ENCODE measurements around the gene ATP23. TPM values are rescaled to one million over a fixed set of nuclear protein-coding genes. Genes with fewer than 3 reads are reported as not detected.

The ATP23 gene
- total RNA-seq, 1 experiment from 2014 or later = 6.1 TPM

DNA sequence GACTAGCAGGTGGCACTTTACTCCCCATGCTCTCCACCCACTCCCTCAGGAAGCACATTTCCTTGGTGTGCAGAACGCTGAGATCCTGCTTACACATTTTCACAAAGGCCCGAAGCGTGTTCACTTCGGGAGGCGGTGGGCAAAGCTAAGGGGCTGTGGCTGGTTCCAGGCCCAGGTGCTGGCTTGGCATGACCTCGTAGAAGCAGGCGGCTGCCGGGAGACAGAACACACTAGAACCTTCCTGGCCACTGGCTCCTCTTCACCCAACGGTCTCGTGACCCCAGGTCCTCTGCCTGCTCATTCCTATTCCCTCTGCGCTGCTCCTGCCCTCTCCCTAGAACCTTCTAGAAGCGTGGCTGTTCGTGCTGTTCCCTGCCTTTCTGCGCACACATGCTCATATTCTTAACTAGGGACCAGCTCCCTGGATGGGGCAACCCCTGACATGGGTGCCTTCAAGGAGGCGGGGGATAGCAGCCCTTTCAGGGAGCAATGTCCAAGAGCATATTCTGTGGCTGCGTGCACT is 43.3 kb downstream of the ATP23 start:
- no peak for ATAC-seq
- H3K4me1 Mint-ChIP-seq = no peaks in the 10 kb centered on the region
- H3K27me3 Mint-ChIP-seq (ENCODE audit: low read depth) = peaks cover 4% of the 10 kb centered on the region; the same call in 1 of the 2 replicates
- POLR2A ChIA-PET = no interaction called here
- peaks cover 6% of the 10 kb centered on the region for H3K9me3 Mint-ChIP-seq
- TF ChIP-seq ZNF671 (CRISPR knock-in tag; IDR thresholded peaks at IDR 0.05) = no peak
- TF ChIP-seq, protein P1, sequence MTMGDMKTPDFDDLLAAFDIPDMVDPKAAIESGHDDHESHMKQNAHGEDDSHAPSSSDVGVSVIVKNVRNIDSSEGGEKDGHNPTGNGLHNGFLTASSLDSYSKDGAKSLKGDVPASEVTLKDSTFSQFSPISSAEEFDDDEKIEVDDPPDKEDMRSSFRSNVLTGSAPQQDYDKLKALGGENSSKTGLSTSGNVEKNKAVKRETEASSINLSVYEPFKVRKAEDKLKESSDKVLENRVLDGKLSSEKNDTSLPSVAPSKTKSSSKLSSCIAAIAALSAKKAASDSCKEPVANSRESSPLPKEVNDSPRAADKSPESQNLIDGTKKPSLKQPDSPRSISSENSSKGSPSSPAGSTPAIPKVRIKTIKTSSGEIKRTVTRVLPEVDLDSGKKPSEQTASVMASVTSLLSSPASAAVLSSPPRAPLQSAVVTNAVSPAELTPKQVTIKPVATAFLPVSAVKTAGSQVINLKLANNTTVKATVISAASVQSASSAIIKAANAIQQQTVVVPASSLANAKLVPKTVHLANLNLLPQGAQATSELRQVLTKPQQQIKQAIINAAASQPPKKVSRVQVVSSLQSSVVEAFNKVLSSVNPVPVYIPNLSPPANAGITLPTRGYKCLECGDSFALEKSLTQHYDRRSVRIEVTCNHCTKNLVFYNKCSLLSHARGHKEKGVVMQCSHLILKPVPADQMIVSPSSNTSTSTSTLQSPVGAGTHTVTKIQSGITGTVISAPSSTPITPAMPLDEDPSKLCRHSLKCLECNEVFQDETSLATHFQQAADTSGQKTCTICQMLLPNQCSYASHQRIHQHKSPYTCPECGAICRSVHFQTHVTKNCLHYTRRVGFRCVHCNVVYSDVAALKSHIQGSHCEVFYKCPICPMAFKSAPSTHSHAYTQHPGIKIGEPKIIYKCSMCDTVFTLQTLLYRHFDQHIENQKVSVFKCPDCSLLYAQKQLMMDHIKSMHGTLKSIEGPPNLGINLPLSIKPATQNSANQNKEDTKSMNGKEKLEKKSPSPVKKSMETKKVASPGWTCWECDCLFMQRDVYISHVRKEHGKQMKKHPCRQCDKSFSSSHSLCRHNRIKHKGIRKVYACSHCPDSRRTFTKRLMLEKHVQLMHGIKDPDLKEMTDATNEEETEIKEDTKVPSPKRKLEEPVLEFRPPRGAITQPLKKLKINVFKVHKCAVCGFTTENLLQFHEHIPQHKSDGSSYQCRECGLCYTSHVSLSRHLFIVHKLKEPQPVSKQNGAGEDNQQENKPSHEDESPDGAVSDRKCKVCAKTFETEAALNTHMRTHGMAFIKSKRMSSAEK (CRISPR knock-in tag; IDR thresholded peaks at IDR 0.05; ENCODE audit: borderline replicate concordance) = no peak
- no peak for TF ChIP-seq ZNF396 (CRISPR knock-in tag; IDR thresholded peaks at IDR 0.05; ENCODE audit: borderline replicate concordance)
- no peak for TF ChIP-seq RORB (CRISPR knock-in tag; IDR thresholded peaks at IDR 0.05)
- no peak for TF ChIP-seq CREB1 (CRISPR knock-in tag; IDR thresholded peaks at IDR 0.05)
- no peak for TF ChIP-seq ZNF121 (CRISPR knock-in tag; IDR thresholded peaks at IDR 0.05)
- no peak for TF ChIP-seq ETV6 (CRISPR knock-in tag; IDR thresholded peaks at IDR 0.05)
- TF ChIP-seq, protein P2, sequence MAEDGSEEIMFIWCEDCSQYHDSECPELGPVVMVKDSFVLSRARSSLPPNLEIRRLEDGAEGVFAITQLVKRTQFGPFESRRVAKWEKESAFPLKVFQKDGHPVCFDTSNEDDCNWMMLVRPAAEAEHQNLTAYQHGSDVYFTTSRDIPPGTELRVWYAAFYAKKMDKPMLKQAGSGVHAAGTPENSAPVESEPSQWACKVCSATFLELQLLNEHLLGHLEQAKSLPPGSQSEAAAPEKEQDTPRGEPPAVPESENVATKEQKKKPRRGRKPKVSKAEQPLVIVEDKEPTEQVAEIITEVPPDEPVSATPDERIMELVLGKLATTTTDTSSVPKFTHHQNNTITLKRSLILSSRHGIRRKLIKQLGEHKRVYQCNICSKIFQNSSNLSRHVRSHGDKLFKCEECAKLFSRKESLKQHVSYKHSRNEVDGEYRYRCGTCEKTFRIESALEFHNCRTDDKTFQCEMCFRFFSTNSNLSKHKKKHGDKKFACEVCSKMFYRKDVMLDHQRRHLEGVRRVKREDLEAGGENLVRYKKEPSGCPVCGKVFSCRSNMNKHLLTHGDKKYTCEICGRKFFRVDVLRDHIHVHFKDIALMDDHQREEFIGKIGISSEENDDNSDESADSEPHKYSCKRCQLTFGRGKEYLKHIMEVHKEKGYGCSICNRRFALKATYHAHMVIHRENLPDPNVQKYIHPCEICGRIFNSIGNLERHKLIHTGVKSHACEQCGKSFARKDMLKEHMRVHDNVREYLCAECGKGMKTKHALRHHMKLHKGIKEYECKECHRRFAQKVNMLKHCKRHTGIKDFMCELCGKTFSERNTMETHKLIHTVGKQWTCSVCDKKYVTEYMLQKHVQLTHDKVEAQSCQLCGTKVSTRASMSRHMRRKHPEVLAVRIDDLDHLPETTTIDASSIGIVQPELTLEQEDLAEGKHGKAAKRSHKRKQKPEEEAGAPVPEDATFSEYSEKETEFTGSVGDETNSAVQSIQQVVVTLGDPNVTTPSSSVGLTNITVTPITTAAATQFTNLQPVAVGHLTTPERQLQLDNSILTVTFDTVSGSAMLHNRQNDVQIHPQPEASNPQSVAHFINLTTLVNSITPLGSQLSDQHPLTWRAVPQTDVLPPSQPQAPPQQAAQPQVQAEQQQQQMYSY (CRISPR knock-in tag; IDR thresholded peaks at IDR 0.05) = no peak
- no peak for TF ChIP-seq ZNF232 (CRISPR knock-in tag; IDR thresholded peaks at IDR 0.05)
- no peak for TF ChIP-seq CREM (CRISPR knock-in tag; IDR thresholded peaks at IDR 0.05)
- TF ChIP-seq, protein P3, sequence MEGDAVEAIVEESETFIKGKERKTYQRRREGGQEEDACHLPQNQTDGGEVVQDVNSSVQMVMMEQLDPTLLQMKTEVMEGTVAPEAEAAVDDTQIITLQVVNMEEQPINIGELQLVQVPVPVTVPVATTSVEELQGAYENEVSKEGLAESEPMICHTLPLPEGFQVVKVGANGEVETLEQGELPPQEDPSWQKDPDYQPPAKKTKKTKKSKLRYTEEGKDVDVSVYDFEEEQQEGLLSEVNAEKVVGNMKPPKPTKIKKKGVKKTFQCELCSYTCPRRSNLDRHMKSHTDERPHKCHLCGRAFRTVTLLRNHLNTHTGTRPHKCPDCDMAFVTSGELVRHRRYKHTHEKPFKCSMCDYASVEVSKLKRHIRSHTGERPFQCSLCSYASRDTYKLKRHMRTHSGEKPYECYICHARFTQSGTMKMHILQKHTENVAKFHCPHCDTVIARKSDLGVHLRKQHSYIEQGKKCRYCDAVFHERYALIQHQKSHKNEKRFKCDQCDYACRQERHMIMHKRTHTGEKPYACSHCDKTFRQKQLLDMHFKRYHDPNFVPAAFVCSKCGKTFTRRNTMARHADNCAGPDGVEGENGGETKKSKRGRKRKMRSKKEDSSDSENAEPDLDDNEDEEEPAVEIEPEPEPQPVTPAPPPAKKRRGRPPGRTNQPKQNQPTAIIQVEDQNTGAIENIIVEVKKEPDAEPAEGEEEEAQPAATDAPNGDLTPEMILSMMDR (IDR thresholded peaks at IDR 0.05) = no peak
- TF ChIP-seq, protein P4, sequence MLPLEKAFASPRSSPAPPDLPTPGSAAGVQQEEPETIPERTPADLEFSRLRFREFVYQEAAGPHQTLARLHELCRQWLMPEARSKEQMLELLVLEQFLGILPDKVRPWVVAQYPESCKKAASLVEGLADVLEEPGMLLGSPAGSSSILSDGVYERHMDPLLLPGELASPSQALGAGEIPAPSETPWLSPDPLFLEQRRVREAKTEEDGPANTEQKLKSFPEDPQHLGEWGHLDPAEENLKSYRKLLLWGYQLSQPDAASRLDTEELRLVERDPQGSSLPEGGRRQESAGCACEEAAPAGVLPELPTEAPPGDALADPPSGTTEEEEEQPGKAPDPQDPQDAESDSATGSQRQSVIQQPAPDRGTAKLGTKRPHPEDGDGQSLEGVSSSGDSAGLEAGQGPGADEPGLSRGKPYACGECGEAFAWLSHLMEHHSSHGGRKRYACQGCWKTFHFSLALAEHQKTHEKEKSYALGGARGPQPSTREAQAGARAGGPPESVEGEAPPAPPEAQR (CRISPR knock-in tag; IDR thresholded peaks at IDR 0.05) = no peak
- TF ChIP-seq JAZF1 (CRISPR knock-in tag; IDR thresholded peaks at IDR 0.05) = no peak
- no peak for TF ChIP-seq ATF1 (CRISPR knock-in tag; IDR thresholded peaks at IDR 0.05)
- TF ChIP-seq, protein P5, sequence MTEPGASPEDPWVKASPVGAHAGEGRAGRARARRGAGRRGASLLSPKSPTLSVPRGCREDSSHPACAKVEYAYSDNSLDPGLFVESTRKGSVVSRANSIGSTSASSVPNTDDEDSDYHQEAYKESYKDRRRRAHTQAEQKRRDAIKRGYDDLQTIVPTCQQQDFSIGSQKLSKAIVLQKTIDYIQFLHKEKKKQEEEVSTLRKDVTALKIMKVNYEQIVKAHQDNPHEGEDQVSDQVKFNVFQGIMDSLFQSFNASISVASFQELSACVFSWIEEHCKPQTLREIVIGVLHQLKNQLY (CRISPR knock-in tag; IDR thresholded peaks at IDR 0.05) = no peak
- no peak for TF ChIP-seq NR1H2 (CRISPR knock-in tag; IDR thresholded peaks at IDR 0.05)
- no peak for TF ChIP-seq SMAD4 (CRISPR knock-in tag; IDR thresholded peaks at IDR 0.05)
- TF ChIP-seq NR2C2 (CRISPR knock-in tag; IDR thresholded peaks at IDR 0.05) = no peak
- TF ChIP-seq SOX15 (CRISPR knock-in tag; IDR thresholded peaks at IDR 0.05) = no peak
- TF ChIP-seq, protein P6, sequence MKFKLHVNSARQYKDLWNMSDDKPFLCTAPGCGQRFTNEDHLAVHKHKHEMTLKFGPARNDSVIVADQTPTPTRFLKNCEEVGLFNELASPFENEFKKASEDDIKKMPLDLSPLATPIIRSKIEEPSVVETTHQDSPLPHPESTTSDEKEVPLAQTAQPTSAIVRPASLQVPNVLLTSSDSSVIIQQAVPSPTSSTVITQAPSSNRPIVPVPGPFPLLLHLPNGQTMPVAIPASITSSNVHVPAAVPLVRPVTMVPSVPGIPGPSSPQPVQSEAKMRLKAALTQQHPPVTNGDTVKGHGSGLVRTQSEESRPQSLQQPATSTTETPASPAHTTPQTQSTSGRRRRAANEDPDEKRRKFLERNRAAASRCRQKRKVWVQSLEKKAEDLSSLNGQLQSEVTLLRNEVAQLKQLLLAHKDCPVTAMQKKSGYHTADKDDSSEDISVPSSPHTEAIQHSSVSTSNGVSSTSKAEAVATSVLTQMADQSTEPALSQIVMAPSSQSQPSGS (CRISPR knock-in tag; IDR thresholded peaks at IDR 0.05; ENCODE audit: borderline replicate concordance, low read depth) = no peak
- no peak overlapping the region for H3K27ac Mint-ChIP-seq
- DNase-seq (ENCODE audit: low spot score) = no peak
- no peak overlapping the region for H3K4me3 Mint-ChIP-seq
- no peaks in the 10 kb centered on the region; the same call in 1 of the 2 replicates for H3K36me3 Mint-ChIP-seq
- CTCF ChIA-PET = interaction anchor here (0.8 kb wide), 1 partner anchor 192 kb away, joined by 3 read pairs; no protein-coding TSS in a partner anchor

Data from WTC11 (cell line).